ENCODE measurements around the gene CFAP70. TPM values are rescaled to one million over a fixed set of nuclear protein-coding genes. Genes with fewer than 3 reads are reported as not detected.

CFAP70 gene
- total RNA-seq, 1 experiment from 2014 or later: 0.31 TPM

Other genes starting within 250 kb of the CFAP70 start
- 1.8 to 2.9 TPM (median 2.0 TPM) in 3 replicates for gene NUDT13, start 248.4 kb downstream of the CFAP70 start, total RNA-seq (2021)
- 31.6 to 38.2 TPM (median 33.7 TPM) in 3 replicates for gene ECD, start 190.9 kb downstream of the CFAP70 start, total RNA-seq (2021)
- 13.8 to 19.8 TPM (median 19.8 TPM) in 3 replicates for gene FAM149B1, start 190.7 kb downstream of the CFAP70 start, total RNA-seq (2021)
- gene DNAJC9, start 111.6 kb downstream of the CFAP70 start, total RNA-seq (2021): 30.3 to 32.4 TPM (median 30.8 TPM) in 3 replicates
- 130 to 157 TPM (median 136 TPM) in 3 replicates for gene MRPS16, start 106.2 kb downstream of the CFAP70 start, total RNA-seq (2021)
- 66.7 to 68.2 TPM (median 67.8 TPM) in 3 replicates for gene ANXA7, start 55.2 kb upstream of the CFAP70 start, total RNA-seq (2021)
- 2.9 to 3.1 TPM (median 3.0 TPM) in 3 replicates for gene MSS51, start 74.7 kb upstream of the CFAP70 start, total RNA-seq (2021)
- 30.0 to 34.4 TPM (median 32.9 TPM) in 3 replicates for gene PPP3CB, start 137.2 kb upstream of the CFAP70 start, total RNA-seq (2021)
- 39.8 to 43.8 TPM (median 43.3 TPM) in 3 replicates for gene USP54, start 232.5 kb upstream of the CFAP70 start, total RNA-seq (2021)

Measured in WTC11 (cell line).